GM19438 (cell line): ENCODE measurements around the gene GHRL.

Source experiments
- ATAC-seq: cut with Tn5 transposase; IDR thresholded peaks from one replicate; pipeline ENCODE4 v1.9.1; 2021; ENCODE audit warnings: low read depth; ENCODE audit not compliant: unreplicated experiment

GHRL gene

GRCh38 chr3:10328460-10329071 lies 35.8 kb upstream of the GHRL start:
- ATAC-seq = no peak

- ATAC-seq = no peak
Observed at GRCh38 chr3:10327592-10327991, 34.8 kb upstream of the GHRL start.

GRCh38 chr3:10322352-10322710 lies 29.6 kb upstream of the GHRL start:
- ATAC-seq = no peak

GRCh38 chr3:10321630-10322351 lies 29.0 kb upstream of the GHRL start:
- ATAC-seq = no peak

GRCh38 chr3:10320320-10320677 lies 27.6 kb upstream of the GHRL start:
- ATAC-seq = no peak

- no peak for ATAC-seq
Observed at GRCh38 chr3:10319804-10320203, 27.1 kb upstream of the GHRL start.

GRCh38 chr3:10319251-10319650 lies 26.5 kb upstream of the GHRL start:
- ATAC-seq = no peak

GRCh38 chr3:10317961-10318350 lies 25.2 kb upstream of the GHRL start:
- no peak for ATAC-seq

- no peak for ATAC-seq
Observed at GRCh38 chr3:10317311-10317960, 24.7 kb upstream of the GHRL start.

- ATAC-seq = no peak
Observed at GRCh38 chr3:10315771-10316344, 23.1 kb upstream of the GHRL start.

GRCh38 chr3:10315101-10315500 lies 22.4 kb upstream of the GHRL start:
- ATAC-seq = no peak

- ATAC-seq = no peak
Observed at GRCh38 chr3:10312861-10313260, 20.1 kb upstream of the GHRL start.

GRCh38 chr3:10312391-10312790 lies 19.6 kb upstream of the GHRL start:
- no peak for ATAC-seq

GRCh38 chr3:10311710-10312109 lies 19.0 kb upstream of the GHRL start:
- no peak for ATAC-seq

- ATAC-seq = no peak
Observed at GRCh38 chr3:10310578-10310977, 17.8 kb upstream of the GHRL start.

GRCh38 chr3:10309736-10310135 lies 17.0 kb upstream of the GHRL start:
- no peak for ATAC-seq

GRCh38 chr3:10308678-10309077 lies 15.9 kb upstream of the GHRL start:
- ATAC-seq = no peak

- ATAC-seq = no peak
Observed at GRCh38 chr3:10306156-10306555, 13.4 kb upstream of the GHRL start.

- no peak for ATAC-seq
Observed at GRCh38 chr3:10305331-10305902, 12.7 kb upstream of the GHRL start.

- no peak for ATAC-seq
Observed at GRCh38 chr3:10304905-10305304, 12.2 kb upstream of the GHRL start.

GRCh38 chr3:10303785-10304184 lies 11.0 kb upstream of the GHRL start:
- ATAC-seq = no peak
